HL-60/S4 (cell line): ENCODE results near the gene PAX3.

Experiments
- in situ Hi-C: fragments of 300-500 bp; cut with MboI; formaldehyde crosslinking; loops from 2 replicates; pipeline ENCODE4 v1.14.3; 2022; ENCODE audit warnings: low sequenced_read_pairs

The PAX3 gene

DNA sequence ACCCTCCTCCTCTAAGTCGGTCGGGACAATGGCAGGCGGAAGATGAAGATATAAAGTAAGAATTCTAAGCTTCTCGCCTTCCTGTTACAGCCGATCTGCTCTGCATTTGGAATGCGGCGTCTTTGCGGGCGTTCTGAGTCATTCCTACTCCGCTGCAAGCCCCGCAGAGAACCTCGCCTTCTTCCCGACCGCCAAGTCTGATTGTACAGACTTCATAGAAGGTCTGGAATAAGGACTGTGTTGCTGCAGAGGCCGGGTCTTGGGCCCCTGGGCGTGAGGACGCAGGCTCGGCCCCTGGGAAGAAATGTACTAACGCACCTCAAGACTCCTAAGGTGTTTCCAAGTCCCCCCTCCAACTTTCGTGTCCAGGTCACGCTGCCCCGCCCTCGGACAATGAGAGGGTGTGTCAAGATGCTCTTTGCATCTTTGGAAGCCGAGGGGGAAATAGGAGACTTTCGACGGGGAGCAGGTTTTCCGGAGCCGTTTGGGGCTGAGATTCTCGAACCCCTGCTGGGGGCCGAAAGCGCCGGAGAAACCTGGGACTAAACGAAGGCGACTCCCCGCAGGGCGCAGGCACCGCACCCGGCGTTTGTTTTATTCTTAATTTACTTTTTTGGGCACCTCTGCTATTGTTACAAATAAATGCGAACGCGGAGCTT is 12.7 kb upstream of the PAX3 start:
- in situ Hi-C loops: loop anchor here (10.0 kb wide), 1 partner anchor 243 kb away; no protein-coding TSS in a partner anchor

DNA sequence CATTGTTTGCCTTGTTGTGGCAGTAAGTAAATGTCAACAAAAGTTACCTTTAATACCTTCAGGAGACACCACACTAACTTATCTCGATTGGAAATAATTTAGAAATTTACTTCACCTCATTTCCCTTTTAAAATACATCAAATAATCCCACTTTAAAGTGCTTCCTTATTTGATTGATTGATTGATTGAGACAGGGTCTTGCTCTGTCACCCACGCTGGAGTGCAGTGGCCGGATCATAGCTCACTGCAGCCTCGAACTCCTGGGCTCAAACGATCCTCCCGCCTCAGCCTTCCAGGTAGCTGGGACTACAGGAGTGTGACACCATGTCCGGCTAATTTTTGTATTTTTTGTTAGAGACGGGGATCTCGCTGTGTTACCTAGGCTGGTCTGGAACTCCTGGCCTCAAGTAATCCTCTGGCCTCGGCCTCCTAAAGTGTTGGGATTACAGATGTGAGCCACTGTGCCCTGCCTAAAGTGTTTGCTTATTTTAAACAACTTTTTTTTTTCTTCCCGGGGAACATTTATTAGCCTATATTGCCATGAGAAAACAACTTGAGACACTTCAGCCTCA is 12.0 kb upstream of the PAX3 start:
- in situ Hi-C loops: loop anchor here (10.0 kb wide), 1 partner anchor 244 kb away; no protein-coding TSS in a partner anchor

DNA sequence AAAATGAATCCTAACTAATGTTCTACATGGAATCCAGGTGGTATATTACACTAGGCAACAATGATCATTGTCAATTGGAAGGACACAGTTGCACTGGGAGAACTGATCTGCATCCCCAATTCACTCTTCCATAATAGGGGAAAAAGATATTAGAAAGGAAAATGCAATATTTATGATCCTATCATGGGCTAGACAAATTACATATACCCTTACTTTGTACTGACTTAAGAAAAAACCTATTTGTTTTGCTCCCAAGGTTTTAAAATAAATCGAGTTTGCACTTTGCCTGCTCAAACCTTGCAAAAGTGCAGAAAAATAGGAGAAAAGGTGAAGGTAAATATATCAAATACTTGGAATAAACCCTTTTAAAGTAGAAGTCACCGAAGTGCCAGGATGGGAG is 11.0 kb upstream of the PAX3 start:
- in situ Hi-C loops: loop anchor here (10.0 kb wide), 1 partner anchor 245 kb away; no protein-coding TSS in a partner anchor

DNA sequence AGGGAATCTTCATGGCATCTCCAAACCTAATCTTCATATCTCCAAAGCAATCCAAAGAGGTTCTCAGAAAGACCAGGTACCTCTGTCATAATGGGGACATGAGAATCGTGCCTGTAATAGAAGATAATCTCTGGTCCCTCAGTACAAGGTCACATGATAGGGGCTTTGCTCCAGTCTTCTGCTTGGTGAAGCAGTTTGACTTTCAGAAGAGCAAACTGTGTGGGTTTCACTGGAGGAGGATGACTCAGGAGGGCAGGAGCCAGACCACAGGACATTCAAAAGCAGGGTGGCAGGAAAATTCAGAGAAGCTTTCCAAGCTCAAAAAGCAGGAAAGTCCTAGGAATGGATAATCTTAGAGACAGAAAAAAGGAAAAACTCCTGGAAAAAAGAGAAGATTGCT is 10.6 kb upstream of the PAX3 start:
- in situ Hi-C loops: no loop called here

DNA sequence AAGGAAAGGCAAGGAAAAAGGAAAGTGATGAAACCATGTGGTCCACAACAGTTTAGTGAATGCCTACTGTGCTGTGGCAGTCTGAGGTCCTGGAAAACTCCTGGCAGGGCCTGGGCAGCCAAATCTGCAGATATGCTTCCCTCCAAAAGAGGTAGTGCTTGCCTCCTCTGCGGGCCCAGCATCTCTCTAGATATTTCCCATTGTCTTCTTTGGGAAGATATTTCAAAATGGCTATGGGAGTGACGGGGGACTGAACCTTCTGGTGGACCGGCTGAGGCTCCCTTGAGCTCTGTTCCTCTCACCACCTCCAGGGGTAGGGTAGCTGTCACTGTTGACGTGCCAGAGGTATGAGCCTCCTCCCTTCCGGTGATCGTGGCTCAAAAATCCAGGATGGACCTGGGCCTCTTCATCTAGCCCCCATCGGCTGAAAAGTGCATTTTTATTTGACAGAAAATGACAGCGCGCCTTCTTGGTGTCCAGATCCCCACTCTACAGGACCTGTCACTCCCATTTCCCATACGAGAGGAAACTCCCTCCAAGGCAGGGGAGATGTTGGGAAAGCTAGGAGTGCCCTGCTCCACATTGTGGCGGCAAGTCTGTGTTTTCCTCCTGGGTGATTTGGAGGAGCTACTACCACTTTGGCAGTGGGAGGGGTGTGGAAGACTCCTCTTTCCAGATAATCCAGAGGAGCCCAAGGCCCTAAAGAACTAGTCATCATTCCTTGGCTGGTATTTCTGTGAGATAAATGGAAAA is 9.4 kb upstream of the PAX3 start:
- in situ Hi-C loops: no loop called here

DNA sequence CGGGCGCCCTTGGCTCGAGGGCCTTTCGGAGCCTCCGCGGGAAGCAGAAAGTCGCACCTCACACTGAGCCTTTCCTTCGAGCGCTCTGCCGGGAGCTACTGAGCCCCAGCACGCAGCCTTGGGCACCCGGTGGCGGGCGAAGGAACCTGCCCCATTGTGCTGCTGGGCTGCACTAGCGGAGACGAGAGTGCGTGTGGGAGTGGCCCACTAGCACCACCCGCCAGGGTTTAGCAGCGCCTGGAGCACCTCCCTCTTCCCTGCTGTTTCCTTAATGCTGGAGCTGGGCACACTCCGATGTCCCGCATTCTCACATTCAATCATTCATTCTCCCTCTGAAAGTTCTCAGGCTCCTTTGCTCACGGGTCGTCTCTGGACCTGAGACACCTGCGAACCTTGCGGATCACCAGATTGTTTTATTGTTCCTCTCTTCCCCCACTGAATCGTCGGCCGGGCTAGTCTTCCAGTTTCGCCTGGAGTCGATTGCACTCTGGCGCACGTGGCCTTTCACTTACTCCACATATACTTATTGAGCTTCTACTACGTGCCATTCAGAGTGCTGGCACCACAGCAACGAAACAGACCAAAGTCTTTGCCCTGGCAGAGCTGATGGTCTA is 8.5 kb upstream of the PAX3 start:
- in situ Hi-C loops: no loop called here

DNA sequence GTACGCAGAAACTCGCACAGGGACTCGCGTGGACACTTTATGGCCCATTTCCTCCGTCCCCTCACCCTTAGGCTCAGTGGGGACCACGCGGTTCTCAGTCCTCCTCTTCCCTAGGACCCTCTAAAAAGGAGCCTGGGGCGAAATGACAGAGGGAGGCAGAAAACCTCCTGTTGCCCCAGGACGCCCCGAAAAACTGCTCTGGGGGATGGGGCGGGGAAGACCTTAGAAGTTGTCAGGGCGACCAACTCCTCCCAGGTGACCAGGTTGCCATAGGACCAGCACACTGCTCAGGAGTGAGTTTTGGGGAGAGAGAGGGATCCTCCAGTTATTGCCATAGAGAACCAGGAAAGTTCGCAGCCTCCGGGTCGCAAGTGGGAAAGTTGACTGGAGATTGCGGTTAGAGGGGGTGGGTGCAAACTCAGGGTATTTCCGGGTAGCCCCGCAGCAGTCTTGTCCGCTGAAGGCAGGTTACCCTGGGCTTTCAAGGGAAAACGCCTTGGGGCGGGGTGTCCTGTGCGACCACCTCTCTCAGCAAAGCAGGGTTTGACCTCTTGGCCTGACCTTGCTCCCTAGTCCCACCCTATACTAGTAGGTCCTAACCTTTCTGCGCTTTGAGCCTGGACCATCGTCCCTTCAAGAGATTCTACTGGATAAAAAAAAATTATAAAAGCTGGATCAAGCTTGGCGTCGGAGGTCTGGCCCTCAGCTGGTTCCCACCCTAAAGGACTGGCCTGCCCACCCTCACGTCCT is 7.8 kb upstream of the PAX3 start:
- in situ Hi-C loops: no loop called here

DNA sequence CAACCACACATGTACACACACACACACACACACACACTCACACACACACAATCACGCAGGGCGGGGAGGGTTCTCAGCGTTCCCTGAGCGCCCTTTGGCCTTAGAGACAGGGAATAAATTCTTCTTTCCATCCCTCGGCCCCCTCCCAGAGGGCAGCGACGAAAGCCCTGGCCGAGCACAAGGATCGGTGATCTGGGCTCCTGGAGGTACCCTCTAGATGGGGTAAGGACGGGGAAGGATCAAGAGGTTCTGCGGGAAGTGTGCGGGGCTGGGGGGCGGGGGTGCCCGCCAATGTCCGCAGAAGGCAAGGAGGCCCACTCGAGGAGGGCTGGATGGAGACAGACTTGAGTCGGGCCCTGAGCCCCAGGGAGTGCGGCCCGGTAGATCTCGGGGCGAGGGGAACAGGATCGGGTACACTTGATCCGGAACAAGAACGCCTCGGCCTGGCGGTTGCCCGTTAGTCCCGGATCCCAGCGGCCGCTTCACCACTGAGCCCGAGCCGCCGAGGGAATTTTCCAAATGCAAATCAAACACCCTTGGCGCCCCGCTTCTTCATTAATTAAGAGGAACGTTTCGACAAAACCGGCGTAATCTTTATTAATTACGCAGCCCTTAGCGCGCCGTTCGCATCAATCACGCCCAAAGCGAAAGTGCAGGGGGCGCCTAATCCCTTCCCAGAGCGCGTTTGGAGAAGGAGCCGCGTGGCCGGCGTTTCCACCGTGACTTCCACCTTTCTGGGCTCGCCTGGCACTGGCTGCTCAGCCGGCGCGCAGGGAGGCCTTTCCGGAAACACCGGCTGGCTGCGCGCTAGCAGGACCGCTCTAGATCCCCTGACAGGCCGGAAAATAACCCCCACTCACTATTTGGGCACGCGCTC is 7.0 kb upstream of the PAX3 start:
- in situ Hi-C loops: no loop called here

DNA sequence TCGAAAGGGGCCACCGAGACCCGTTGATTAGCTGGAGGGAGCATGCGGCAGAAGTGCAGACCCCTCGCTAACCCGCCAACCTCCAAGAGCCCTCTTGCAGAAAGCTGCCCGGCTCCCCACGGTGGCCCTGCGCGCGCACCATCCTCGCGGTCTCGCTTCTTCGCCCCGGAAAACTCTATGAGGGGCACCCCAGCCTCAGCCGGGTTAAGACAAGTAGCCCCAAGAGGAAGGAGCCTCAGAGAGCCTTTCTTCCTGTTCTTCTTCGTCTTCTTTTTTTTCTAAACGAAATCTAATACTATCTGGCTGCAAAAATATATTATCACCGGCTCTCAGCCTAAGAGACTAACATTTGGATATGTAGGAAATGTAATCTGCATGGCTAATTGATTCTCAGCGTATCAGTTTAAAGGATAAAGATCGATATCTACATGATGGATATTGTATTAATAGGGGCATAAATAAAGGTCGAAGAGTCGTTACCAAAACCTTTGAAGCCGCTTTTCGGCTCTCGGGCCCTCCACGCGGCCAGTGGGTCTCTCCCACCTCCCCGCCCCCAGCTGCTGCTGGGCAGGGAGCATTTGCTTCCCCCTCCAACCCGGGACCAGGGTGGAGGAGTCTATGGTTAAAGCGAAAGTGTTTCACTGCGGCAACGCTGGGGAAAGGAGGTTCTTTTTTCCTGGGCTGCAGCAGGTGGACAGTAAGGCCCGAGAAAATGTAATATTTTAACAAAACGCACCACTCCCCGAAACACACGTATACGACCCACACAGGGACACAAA is 6.1 kb upstream of the PAX3 start:
- in situ Hi-C loops: no loop called here

DNA sequence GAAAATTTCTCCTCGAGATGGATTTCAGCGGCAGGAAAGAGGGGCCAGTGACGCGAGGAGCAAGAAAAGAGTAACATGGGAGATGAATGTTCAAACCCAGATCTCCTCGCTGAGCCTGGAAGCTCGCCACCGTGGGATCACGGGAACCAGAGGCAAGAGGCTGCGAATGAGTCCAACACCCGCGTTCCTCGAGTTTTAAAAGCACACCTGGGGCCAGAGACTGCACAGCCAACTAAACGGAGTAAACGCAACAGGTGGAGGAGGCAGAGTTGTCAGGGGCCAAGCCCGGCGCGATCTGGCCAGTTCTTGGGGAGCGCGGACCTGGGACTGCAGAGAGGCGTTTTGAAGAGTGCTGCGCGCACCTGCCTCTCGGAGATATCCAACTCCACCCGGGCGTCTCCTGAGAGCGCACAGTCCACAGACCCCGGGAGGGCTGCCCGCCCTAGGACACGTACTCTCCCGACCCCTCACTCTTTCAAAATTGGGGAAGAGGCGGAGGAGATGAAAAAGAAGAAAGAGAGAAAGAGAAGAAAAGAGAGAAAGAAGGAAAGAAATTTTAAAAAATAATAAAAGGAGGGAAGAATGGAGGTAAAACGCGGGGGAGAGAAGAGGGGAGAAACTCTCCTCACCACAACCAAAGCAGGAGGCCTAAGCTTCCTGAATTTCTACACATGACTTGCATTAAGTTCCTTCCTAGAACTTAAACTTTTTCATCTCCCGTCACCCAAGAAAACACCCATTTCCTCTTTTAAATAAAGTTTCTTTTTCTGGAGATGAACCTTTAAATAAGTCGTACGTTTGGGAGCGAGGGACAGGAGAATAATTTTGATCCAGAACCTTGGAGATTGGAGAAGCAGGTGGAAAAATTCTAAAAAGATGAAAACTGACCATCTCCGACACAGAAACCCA is 5.3 kb upstream of the PAX3 start:
- in situ Hi-C loops: no loop called here

DNA sequence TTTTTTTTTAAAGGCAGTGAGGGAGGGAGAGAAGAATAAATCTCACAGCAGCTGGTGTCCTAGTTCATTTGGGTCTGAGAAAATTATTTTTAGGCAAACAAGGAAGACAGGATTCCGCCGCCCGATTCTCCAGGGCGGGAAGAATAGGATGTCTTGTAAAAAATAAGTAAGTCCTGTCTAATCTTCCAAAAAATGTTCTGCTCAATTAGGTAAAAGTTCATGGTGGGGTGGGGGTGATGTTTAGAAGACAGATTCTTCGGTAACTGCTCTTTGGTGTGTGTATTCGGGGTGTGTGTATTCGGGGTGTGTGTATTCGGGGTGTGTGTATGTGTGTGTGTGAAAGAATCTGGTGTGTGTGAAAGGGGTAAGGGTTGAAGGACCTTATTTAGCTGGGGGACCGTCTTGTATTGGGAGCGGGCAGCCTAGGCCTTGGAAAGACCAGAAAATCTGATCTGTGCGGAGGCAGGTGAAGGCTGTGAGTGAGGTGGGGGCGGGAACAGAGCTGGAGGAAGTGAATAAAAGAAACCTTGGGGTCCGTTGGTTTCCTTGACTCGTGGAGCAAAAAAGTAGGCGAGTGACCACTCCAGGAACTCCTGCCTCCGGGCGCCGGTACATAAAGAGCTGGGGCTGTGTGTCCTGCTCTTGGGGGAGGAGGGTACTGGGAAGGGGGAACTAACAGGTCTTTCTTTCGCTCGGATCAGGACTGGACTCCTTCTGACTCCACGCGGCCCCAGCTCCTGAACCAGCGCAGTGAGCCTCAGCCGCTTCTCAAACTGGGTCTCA is 4.4 kb upstream of the PAX3 start:
- in situ Hi-C loops: no loop called here

DNA sequence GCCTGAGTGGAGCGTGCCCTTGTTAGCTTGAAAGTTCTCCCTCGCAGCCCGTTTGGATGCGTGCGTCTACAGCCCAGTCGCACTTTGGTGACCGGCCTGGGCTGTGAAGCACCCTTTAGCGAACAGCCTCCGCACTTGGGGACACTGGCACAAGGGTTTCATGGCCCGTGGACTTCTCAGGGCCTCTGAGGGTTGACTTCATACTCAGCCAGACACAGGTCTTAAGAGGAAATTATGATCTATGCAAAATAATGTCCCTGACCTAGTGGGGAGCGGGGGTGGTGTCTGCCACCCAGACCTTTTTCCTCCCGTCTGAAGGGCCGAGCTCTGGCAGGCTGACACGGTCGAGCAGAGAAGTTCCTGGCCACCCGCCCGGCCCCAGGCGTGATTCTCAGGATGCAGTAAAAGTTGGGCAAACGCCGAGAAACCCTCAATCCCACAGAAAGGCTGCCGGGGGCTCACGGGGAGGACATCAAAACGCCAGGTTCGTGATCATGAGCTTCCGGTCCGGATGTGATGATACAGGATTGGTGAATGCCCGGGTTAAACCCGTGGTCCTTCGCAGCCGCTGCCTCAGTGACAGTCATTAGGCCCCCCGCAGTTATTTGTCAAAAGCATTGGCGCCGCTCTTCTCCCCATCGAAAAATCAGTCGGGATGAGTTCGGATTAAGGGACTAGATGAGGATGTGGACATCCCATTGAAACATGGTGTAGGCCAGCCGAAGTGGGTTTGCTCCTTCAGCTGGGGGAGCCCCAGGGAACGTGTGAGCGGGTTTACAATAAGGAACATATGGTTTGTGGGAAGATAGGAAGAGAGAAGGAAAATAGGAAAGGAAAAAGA is 3.6 kb upstream of the PAX3 start:
- in situ Hi-C loops: no loop called here

DNA sequence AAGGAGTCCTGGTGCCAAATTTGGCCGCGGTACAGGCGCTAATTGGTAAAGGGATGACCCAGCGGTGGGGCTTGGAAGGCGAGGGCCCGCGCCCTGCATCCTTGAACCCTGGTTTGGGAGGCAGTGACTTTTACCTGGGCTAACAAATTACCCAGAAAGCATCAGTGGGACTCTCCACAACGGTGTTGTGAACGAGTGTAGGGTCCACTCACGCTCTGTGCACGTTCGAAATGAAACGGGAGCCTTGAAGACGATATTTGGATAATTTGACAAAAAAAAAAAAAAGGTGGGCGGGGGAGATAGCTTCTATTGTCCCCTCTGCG is 3.0 kb upstream of the PAX3 start:
- in situ Hi-C loops: no loop called here

DNA sequence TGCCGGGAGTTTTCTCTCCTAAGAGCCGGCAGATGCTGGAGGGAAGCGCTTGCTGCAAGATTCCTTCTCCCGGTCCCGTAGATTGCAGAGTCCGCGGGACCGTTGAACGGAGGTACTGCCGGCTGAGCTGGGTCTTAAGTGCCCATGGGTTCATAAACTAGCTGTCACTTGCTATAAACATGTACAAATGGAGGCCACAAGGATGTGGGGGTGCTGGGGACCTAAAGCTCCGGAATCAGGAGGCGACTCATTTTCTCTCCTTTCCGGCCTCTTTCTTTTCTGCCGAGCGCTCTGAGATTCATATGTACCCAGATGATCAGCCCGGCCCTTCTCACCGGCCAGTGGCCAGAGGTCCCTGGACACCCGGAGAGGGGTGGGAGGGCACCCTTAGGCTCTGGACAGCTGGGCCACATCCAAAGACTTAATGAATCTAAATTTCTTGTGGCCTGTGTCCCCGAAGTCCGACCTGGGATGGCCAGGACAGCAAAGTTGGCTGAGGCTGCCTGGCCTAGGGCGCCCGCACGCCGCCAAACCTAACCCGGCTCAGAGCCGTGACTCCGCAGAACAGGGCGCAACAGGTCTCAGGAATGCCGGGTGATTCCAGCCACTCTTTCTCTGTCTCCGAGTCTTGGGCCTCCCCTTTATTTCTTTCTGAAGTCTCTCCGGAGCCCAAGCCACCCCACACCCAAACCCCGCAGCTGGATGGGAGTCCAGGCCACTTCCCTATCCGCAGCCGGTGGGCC is 2.4 kb upstream of the PAX3 start:
- in situ Hi-C loops: no loop called here

DNA sequence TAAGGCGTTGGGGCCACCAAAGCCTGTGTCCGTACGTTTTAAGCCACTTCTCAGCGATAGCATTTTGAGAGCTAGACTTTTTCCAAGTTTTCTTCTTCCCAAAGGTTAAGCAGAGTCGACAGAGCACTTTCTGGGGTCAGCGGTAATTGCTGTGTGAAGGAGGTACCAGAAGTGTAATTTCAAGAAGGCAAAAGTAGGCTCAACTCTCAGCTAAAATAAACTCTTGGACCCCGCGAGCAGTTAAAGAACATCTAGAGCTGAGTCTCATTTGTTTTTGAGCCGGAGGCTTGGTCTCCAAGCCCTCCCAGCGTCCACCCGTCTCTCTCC is 1.9 kb upstream of the PAX3 start:
- in situ Hi-C loops: no loop called here
